CD4-positive, alpha-beta memory T cell (primary cell): ENCODE results near the gene TESMIN. TPM values are rescaled to one million over a fixed set of nuclear protein-coding genes. Genes with fewer than 3 reads are reported as not detected.
A peak's percentile ranks its signal among the peaks of the same experiment; 100 is the strongest.

Source experiments
- CTCF ChIA-PET: fragments of 350-600 bp; sonication (Branson Sonifier 250); formaldehyde crosslinking; loops from one replicate; lab custom pipeline; 2021; ENCODE audit warnings: inconsistent platforms; ENCODE audit not compliant: partially characterized antibody; lab: Charles Lee
- POLR2A ChIA-PET: fragments of 350-600 bp; sonication (Branson Sonifier 250); formaldehyde crosslinking; loops from one replicate; lab custom pipeline; 2021; ENCODE audit not compliant: partially characterized antibody; lab: Charles Lee
- DNase-seq, 5 donors: peaks; one replicate each; pipeline versions ENCODE4 v3.0.0 to v3.0.0-alpha.2; 2020 to 2022; ENCODE audit warnings: mixed read lengths in 1 of 5
- H3K27ac ChIP-seq: one replicate; pipeline ENCODE4 v1.7.0; 2013; ENCODE audit warnings: low read depth, low read length
- H3K27me3 ChIP-seq: 2 replicates; pipeline ENCODE4 v1.7.0; 2013; ENCODE audit warnings: mild to moderate bottlenecking, low read length, moderate library complexity; ENCODE audit not compliant: insufficient read depth
- H3K36me3 ChIP-seq: 2 replicates; pipeline ENCODE4 v1.7.0; 2013; ENCODE audit warnings: mild to moderate bottlenecking, low read length, moderate library complexity; ENCODE audit not compliant: insufficient read depth
- H3K4me1 ChIP-seq: 2 replicates; pipeline ENCODE4 v1.7.0; 2013; ENCODE audit warnings: mild to moderate bottlenecking, low read length, moderate library complexity; ENCODE audit not compliant: insufficient read depth
- H3K4me3 ChIP-seq, 2 donors: one replicate each; pipeline ENCODE4 v1.7.0; 2013; ENCODE audit warnings: low read length in 2 of 2, mild to moderate bottlenecking in 1 of 2
- H3K9me3 ChIP-seq, 2 donors: one replicate each; pipeline ENCODE4 v1.7.0; 2013; ENCODE audit warnings: low read length in 2 of 2, control low read depth in 1 of 2; ENCODE audit not compliant: control insufficient read depth in 1 of 2
- H3K27ac Mint-ChIP-seq, 7 donors: one replicate each; pipeline ENCODE4 v1.8.0; 2020 to 2021; ENCODE audit warnings: mixed read lengths in 7 of 7, mild to moderate bottlenecking in 6 of 7, inconsistent platforms in 3 of 7, moderate library complexity in 3 of 7
- H3K27me3 Mint-ChIP-seq, 2 donors: one replicate each; pipeline ENCODE4 v1.8.0; 2020 to 2021; ENCODE audit warnings: mixed read lengths in 2 of 2
- H3K36me3 Mint-ChIP-seq, 2 donors: one replicate each; pipeline ENCODE4 v1.8.0; 2020 to 2021; ENCODE audit warnings: mixed read lengths in 2 of 2, inconsistent platforms in 1 of 2, mild to moderate bottlenecking in 1 of 2
- H3K4me1 Mint-ChIP-seq, 4 donors: one replicate each; pipeline ENCODE4 v1.8.0; 2020 to 2021; ENCODE audit warnings: mixed read lengths in 4 of 4, mild to moderate bottlenecking in 1 of 4
- H3K4me3 Mint-ChIP-seq, 8 donors: one replicate each; pipeline ENCODE4 v1.8.0; 2020 to 2021; ENCODE audit warnings: mixed read lengths in 8 of 8, mild to moderate bottlenecking in 7 of 8, moderate library complexity in 6 of 8, inconsistent platforms in 3 of 8
- H3K9me3 Mint-ChIP-seq, 8 donors: one replicate each; pipeline ENCODE4 v1.8.0; 2020 to 2021; ENCODE audit warnings: mixed read lengths in 8 of 8, mild to moderate bottlenecking in 5 of 8, inconsistent platforms in 3 of 8, moderate library complexity in 1 of 8
- intact Hi-C: fragments of 100-400 bp; cut with micrococcal nuclease; formaldehyde crosslinking; loops from one replicate; pipeline ENCODE4 v1.15.1; 2023
- polyA plus RNA-seq, 2 donors: library from polyadenylated mRNA; unstranded; fragments of 300-500 nt; fragmentation: Illumina TruSeq; gene quantifications; one replicate each; pipeline ENCODE4 v1.2.3, GENCODE V29; 2021
- total RNA-seq, 2 experiments: library from RNA; stranded (reverse); gene quantifications; one replicate each; pipeline ENCODE4 v1.2.3, GENCODE V29; 2021

Gene TESMIN
- total and polyA plus RNA-seq, 4 experiments from 2014 or later = 2.6 to 5.8 (median 4.6) TPM

DNA sequence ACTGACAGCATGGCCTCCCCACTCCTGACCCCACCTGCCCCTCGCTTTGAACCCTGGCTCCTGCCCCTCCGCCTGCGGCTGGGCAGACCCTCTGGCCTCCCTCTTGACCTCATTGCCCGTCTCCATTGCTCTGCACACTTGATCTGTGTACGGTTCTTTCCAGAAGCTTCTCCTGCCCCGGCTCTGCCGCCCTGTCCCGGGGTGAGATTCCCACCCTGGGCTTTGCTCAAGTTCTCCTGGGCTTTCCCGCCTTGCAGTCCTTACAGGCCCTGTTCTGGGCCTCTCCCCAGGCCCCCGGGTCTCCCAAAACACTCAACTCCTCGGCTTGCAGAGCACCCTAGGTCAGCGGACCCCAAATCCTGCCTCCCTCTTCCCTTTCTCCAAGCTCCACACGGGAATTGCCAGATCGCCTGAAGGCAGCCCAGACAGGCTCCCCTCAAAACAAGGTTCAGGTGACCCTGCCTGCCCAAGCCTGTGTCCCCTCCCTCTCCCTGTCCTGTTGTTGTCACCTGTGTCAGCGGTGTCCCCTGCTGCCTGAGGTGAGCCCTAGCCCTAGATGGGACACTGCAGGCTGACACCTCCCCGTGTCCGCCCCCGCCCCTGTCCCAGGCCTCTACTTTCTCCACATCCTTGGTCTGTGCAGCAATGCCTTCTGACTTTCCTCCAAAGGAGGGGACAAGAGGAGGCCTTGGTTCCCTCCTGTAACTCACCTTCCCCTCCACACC, 65.5 kb downstream of the TESMIN start:
- Histone ChIP-seq H3K9me3 (no peaks in the 10 kb centered on the region), H3K4me3 (no peak overlapping the region), H3K36me3 (no peaks in the 10 kb centered on the region), H3K4me1 (peaks cover 14% of the 10 kb centered on the region), H3K27ac (no peak overlapping the region), H3K27me3 (peaks cover 23% of the 10 kb centered on the region)
- CTCF ChIA-PET = no interaction called here
- H3K27me3 Mint-ChIP-seq = peaks cover 26 to 29% of the 10 kb centered on the region in 2 donors
- DNase-seq = no peak
- H3K4me3 Mint-ChIP-seq = peak overlapping the region in 6 of 8 donors; percentile 50 to 72 (median 63)
- H3K4me1 Mint-ChIP-seq = peaks cover 12 to 31% (median 15%) of the 10 kb centered on the region in 4 donors
- POLR2A ChIA-PET = no interaction called here
- H3K36me3 Mint-ChIP-seq = no peaks in the 10 kb centered on the region
- H3K9me3 Mint-ChIP-seq = peaks cover 0 to 2% (median 0%) of the 10 kb centered on the region in 8 donors
- intact Hi-C loops = no loop called here
- H3K27ac Mint-ChIP-seq = no peak overlapping the region

DNA sequence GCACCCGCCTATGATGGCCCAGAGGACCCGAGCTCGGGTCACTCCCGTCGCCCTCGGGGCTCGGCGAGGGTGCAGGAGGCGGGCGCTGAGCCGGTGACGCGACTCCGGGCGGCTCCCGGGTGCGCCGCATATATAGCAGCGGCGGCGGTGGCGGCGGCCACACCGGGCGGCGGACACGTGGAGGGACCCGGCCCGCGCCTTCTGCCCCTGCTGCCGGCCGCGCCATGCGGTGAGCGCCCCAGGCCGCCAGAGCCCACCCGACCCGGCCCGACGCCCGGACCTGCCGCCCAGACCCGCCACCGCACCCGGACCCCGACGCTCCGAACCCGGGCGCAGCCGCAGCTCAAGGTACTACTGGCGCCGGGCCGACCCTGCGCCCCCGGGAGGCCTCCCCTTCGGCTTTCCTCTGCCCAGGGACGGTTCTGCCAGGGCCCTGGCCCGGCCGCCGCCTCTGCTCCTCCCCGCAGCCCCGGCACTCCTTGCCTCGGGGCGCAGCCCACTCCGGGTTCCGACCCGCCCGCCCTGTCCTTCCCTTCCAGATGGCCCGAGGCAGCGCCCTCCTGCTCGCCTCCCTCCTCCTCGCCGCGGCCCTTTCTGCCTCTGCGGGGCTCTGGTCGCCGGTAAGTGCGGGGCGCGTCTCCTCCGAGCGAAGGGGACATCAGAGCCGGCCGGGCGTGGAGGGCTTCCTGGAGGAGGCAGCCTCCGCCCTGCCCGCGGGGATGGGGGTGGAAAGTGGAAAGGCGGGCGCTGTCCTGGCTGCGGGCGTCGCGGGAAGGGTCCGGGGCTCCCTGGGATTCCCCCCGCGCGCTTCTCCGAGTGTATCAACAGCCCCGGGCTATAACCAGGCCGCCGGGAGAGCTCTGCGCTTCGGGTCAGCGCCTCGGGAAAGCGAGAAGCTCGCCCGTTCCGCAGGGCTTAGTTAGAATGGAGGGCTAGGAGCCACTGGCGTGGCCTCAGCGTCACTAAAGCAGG, 66.6 kb downstream of the TESMIN start, which contains the start of gene GAL:
Gene GAL, plus strand, starts transcription at position 160 of the 972 bp plus-strand sequence. Its CDS starts 380 bp downstream, at position 540.
- H3K36me3 ChIP-seq = no peaks in the 10 kb centered on the region
- no peak within 1 kb of the TSS for H3K27ac ChIP-seq
- H3K4me1 ChIP-seq = peaks cover 2% of the 10 kb centered on the region
- peak within 1 kb of the TSS in 6 of 8 donors; percentile 30 to 68 (median 36) for H3K4me3 Mint-ChIP-seq
- no peak within 1 kb of the TSS for H3K4me3 ChIP-seq
- H3K36me3 Mint-ChIP-seq = no peaks in the 10 kb centered on the region
- intact Hi-C loops = no loop called here
- CTCF ChIA-PET = no interaction called here
- H3K27ac Mint-ChIP-seq = no peak within 1 kb of the TSS
- peaks cover 0 to 2% (median 0%) of the 10 kb centered on the region in 8 donors for H3K9me3 Mint-ChIP-seq
- H3K27me3 Mint-ChIP-seq = peaks cover 26 to 29% of the 10 kb centered on the region in 2 donors
- DNase-seq = no peak
- H3K27me3 ChIP-seq = peaks cover 23% of the 10 kb centered on the region
- peaks cover 3 to 20% (median 5%) of the 10 kb centered on the region in 4 donors for H3K4me1 Mint-ChIP-seq
- no peaks in the 10 kb centered on the region for H3K9me3 ChIP-seq
- POLR2A ChIA-PET = no interaction called here

DNA sequence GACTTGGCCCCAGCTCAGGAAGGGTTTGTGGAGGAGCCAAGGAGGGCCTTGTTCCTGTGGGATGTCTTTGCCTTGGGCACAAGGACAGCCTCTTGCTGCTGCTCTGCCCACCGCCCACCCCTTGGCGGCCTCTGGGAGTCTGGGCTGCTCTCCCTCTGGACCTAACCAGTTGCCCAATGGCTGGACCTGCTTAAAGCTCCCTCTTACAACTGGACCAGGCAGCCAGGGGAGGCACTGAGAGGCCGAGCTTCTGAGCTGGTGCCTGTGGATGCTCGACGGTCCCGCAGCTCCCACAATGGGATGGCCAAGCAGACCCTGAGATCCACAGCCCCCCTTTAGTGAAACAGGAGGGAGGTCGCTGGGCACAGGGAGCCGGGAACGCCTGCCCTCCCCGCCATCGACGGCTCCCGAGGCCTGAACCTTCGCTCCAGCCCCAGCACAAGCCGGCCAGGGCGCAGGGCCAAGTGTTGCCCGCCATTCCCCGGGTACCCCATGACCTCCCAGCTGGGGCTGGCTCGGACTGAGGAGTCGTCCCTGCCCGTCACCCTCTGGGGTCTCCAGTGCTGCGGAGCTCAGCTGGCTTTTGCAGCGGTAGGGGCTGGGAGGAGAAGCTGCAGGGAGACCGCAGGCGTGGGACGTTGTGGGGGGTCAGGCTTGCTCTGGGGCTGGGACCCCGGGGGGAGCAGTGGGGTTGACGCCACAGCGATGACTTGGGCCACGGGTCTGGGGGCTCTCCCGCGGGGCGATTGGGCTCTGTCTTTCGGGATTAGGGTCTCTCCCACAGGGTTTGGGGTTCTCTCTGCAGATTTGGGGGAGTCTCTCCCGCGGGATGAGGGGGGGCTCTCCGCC, 67.6 kb downstream of the TESMIN start:
- DNase-seq = no peak
- H3K27me3 ChIP-seq = peaks cover 23% of the 10 kb centered on the region
- intact Hi-C loops = no loop called here
- Mint-ChIP-seq H3K27ac (no peak overlapping the region), H3K4me1 (peaks cover 0 to 15% (median 2%) of the 10 kb centered on the region in 4 donors), H3K36me3 (no peaks in the 10 kb centered on the region), H3K9me3 (peaks cover 0 to 2% (median 0%) of the 10 kb centered on the region in 8 donors), H3K4me3 (no peak overlapping the region), H3K27me3 (peaks cover 26 to 27% of the 10 kb centered on the region in 2 donors)
- ChIA-PET POLR2A (no interaction called here), CTCF (no interaction called here)
- H3K9me3 ChIP-seq = no peaks in the 10 kb centered on the region
- H3K4me3 ChIP-seq = no peak overlapping the region
- no peaks in the 10 kb centered on the region for H3K4me1 ChIP-seq
- no peaks in the 10 kb centered on the region for H3K36me3 ChIP-seq
- H3K27ac ChIP-seq = no peak overlapping the region

DNA sequence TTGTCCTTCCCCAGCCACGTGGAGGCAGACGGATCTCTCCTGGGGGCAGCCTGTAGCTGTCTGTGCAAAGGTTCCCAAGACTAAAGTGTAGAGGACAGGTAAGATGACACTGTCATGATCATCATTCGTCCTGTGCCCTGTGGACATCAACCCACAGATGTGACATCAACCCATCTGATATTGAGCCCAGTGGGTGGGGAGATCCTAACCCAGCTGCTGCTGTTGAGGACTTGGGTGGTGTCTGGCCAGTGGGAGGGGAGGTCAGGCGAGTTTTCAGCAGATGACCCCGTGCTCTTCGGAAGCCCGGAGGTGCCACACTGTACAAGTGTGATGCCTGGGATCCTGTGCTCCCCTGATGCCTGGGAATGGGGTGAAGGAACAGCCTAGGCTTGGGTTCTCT, 68.2 kb downstream of the TESMIN start:
- Histone ChIP-seq H3K36me3 (no peaks in the 10 kb centered on the region), H3K9me3 (no peaks in the 10 kb centered on the region), H3K4me1 (no peaks in the 10 kb centered on the region), H3K4me3 (no peak overlapping the region), H3K27ac (no peak overlapping the region), H3K27me3 (peaks cover 23% of the 10 kb centered on the region)
- H3K4me1 Mint-ChIP-seq = peaks cover 0 to 12% (median 2%) of the 10 kb centered on the region in 4 donors
- no peaks in the 10 kb centered on the region for H3K36me3 Mint-ChIP-seq
- peak overlapping the region in 2 of 7 donors; percentile 43 to 63 for H3K27ac Mint-ChIP-seq
- ChIA-PET CTCF (no interaction called here), POLR2A (no interaction called here)
- no peak overlapping the region for H3K4me3 Mint-ChIP-seq
- intact Hi-C loops = no loop called here
- DNase-seq = no peak
- H3K27me3 Mint-ChIP-seq = peaks cover 26 to 27% of the 10 kb centered on the region in 2 donors
- H3K9me3 Mint-ChIP-seq = peaks cover 0 to 2% (median 0%) of the 10 kb centered on the region in 8 donors

DNA sequence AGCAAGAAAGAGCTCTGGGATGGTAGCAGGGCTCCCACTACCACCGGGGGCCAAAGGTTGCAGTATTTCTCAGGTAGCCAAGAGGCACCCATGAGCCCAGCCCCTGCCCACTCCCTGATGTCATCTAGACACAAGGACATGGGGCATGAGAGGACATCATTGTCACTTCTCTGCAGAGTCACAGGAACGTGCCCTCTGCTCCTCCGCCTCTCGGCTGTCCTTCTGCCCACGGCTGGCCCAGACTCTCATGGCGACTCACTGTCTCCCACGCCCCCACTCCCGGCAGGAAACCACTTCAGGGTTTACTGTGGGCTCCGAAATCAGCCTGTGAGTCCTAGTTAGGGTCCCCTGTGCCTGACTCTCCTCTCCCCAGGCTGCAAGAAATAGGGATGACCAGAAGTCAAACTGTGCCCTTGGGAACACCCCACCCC, 68.8 kb downstream of the TESMIN start:
- Mint-ChIP-seq H3K9me3 (peaks cover 0 to 2% (median 0%) of the 10 kb centered on the region in 8 donors), H3K4me3 (no peak overlapping the region), H3K27me3 (peaks cover 27 to 29% of the 10 kb centered on the region in 2 donors), H3K4me1 (peaks cover 0 to 12% (median 2%) of the 10 kb centered on the region in 4 donors), H3K27ac (no peak overlapping the region), H3K36me3 (no peaks in the 10 kb centered on the region)
- H3K9me3 ChIP-seq = no peaks in the 10 kb centered on the region
- no peaks in the 10 kb centered on the region for H3K4me1 ChIP-seq
- no peak overlapping the region for H3K4me3 ChIP-seq
- no peak for DNase-seq
- H3K36me3 ChIP-seq = no peaks in the 10 kb centered on the region
- intact Hi-C loops = no loop called here
- H3K27me3 ChIP-seq = peaks cover 23% of the 10 kb centered on the region
- CTCF ChIA-PET = no interaction called here
- H3K27ac ChIP-seq = no peak overlapping the region
- POLR2A ChIA-PET = no interaction called here

DNA sequence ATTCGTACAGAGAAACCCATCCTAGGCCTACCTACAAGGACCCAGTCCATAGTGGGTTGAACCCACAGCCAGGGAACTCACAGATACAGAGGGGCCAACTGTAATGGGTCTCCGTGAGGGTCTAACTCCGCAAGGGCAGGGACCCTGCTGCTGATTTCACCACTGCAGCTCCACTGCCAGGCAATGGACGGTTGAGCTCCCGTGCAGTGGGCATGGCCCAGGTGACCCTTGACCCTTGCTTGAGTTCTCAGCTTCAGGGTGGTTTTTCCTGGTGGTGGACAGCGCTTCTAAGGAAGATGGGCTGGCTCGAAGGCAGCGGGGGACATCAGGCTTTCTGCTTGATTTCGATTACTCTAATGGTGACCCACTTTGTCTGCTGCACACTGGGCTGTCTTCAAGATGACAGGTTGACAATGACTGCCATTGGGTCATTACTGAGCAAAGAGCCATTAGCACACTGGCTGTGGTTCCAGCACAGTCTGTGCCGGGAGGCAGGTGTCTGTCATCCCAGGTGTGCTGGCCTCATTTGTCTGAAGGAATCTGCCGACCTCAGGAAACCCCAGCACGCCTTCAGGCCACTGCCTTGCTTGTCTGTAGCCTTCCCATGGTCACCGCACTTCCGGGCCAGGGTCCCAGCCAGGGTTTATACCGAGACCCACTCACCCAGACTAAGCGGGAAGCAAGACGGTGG, 70.6 kb downstream of the TESMIN start:
- Mint-ChIP-seq H3K4me1 (peaks cover 0 to 7% (median 1%) of the 10 kb centered on the region in 4 donors), H3K27me3 (peaks cover 13 to 14% of the 10 kb centered on the region in 2 donors), H3K36me3 (no peaks in the 10 kb centered on the region), H3K4me3 (no peak overlapping the region), H3K9me3 (no peaks in the 10 kb centered on the region), H3K27ac (no peak overlapping the region)
- DNase-seq = no peak
- no peak overlapping the region for H3K27ac ChIP-seq
- H3K36me3 ChIP-seq = no peaks in the 10 kb centered on the region
- CTCF ChIA-PET = no interaction called here
- POLR2A ChIA-PET = no interaction called here
- intact Hi-C loops = no loop called here
- H3K4me1 ChIP-seq = no peaks in the 10 kb centered on the region
- H3K27me3 ChIP-seq = peaks cover 23% of the 10 kb centered on the region
- no peak overlapping the region for H3K4me3 ChIP-seq
- no peaks in the 10 kb centered on the region for H3K9me3 ChIP-seq
